Right kidney (tissue), 1 donor: ENCODE results near the gene KCNJ10.

Experiments used
- DNase-seq: peaks from one replicate; pipeline ENCODE4 v3.0.0-alpha.2; 2016

The KCNJ10 gene

DNA sequence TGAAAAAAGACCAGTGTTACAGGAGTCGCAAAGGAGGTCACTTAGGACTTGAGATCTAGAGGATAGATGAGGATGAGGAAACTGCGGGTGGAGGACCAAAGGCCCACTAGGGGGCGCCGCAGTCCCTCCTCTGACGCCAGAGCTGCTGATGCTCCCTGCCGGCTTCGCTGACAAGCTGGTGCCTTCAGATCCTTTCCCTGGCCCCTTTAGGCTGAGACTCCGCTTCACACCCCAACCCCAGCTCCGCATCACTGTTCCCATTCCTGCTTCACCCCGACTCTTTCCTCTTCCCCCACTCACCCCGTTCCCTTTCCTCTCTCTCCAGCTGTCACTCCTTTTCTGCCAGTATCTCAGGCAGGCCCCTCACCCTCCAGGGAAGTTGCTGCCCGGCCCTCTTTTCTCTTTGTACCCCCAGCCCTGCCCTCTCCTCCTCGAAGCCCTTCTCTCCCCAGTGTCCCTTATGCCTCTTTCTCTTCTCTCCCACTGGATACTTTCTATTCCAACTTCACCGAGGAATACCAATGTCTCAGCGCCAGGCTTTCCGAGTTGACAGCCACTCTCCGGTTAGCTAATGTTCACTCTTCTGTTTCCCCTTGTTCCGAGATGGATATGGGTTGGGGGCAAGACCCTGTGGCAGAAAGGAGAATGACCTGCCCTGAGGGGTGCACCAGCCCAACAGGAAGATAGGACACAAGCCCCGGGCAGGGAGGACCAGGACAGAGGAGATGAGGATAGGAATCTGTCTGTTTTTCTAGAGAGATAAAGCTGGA is 15.9 kb upstream of the KCNJ10 start:
- DNase-seq = peak; percentile 39

DNA sequence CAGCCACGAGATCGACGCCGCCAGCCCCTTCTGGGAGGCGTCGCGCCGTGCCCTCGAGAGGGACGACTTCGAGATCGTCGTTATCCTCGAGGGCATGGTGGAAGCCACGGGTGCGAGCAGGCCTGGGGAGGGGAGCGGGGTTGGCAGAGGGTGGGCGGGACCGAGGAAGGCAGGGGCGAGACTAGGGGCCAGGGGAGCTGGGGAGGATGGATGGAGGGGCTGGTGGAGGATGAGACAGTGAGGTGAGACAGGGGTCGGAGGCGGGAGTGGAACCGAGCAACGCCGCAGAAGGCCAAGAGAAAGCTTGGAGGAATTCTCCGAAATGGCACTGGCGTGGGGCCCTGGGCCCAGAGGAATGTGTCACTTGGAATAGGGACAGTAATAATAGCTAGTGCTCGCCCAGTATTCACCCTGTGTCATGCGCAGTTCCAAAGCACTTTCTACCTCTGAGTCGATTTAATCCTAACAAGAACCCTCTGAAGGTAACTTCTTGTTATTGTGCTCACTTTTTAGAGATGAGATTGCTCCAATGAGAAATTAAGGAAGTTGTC is 14.9 kb upstream of the KCNJ10 start:
- DNase-seq = no peak

DNA sequence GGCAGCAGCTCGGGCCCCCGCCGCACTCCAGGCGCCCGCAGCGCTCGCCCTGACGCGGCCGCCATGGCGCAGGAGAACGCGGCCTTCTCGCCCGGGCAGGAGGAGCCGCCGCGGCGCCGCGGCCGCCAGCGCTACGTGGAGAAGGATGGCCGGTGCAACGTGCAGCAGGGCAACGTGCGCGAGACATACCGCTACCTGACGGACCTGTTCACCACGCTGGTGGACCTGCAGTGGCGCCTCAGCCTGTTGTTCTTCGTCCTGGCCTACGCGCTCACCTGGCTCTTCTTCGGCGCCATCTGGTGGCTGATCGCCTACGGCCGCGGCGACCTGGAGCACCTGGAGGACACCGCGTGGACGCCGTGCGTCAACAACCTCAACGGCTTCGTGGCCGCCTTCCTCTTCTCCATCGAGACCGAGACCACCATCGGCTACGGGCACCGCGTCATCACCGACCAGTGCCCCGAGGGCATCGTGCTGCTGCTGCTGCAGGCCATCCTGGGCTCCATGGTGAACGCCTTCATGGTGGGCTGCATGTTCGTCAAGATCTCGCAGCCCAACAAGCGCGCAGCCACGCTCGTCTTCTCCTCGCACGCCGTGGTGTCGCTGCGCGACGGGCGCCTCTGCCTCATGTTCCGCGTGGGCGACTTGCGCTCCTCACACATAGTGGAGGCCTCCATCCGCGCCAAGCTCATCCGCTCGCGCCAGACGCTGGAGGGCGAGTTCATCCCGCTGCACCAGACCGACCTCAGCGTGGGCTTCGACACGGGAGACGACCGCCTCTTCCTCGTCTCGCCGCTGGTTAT is 14.2 kb upstream of the KCNJ10 start:
- DNase-seq = peak; percentile 89

DNA sequence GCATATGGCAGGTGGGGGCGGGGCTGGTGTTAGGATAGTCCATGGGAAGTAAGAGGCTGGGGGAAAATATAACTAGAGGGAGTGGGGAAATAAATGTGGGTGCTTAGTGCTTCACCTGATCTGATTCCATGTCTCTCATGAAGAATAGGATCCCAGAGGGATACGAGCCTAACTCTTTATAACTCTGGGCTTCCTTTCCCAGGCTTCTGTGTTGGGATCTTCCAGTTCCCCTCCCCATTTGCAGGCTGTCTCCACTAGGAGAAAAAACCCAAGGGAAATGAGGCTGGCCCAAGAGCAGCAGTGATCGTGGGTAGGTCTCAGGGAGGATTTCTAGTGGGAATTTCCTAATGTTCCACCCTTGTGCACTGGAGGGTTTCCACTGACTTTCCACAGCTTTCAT is 13.0 kb upstream of the KCNJ10 start:
- DNase-seq = no peak

DNA sequence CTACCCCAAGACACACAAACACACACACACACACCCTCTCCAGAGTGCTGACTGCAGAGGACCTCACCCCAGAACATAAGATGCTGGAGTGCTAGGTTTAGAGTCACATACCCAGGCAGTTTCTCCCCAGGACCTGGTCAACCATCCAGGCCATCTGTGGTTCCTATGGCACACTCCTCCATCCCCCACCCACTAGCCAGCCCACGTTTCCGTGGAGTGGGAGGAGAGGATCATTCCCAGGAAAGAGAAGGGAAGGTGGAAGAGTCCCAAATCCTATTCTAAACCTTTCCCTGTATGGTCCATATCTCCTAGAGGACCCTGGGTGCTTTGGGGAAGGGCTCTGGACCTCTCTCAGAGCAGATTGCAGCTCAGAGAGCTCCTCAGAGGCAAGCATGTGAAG is 12.5 kb upstream of the KCNJ10 start:
- no peak for DNase-seq

DNA sequence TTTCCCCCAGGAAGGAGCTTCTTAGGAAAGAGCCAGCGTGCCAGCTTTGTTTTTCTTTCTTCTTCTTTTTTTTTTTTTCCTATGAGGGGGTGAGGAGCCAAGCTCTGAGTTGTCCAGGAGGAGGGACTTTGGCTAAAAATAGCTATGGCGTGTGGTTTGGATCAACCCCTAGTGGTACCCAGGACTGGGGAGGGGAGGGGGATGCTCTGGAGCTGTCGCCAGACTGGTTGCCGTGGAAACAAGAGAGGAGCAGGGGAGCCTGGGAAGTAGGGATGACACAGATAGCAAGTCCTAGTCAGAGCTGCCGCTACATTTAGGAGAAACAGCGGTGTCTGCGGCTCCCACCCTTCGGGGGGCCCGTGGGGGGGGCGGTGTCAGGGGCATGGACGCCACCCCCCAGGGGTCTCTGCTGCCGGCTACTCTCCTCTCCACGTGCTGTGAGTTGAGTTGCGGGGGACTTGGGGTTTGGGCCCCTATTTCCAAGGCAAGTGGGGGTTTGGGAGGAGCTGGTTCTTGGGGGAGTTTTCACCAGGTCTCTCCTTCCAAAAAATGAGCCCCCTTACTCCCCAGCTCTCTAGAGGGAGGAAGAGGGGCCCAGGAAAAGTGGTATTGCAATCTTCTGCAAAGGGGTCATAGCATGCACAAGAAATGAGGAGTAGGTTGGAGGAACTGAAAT is 11.4 kb upstream of the KCNJ10 start, which contains the start of gene KCNJ9:
TSS of gene KCNJ9 (plus strand) at position 278 of the 676 bp plus-strand sequence. CDS start 2,493 bp downstream, outside the sequence.
- no peak for DNase-seq

- DNase-seq = no peak
Measured at GRCh38 chr1:160080381-160081100, 10.6 kb upstream of the KCNJ10 start.

DNA sequence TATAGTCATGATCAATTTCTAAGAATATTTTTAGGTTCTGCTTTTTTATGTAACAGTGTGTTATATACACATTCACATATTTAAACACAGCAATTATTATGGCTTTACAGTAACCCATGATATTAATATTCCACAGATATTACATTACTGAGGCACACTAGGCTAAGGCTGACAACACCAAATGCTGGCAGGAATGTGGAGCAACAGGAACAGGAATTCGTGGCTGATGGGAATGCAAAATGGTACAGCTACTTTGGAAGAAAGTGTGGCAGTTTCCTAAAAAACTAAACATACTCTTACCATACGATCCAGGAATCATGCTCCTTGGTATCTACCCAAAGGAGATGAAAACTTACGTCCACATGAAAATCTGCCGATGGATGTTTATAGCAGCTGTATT is 9.5 kb upstream of the KCNJ10 start:
- no peak for DNase-seq

- DNase-seq = no peak
Measured at GRCh38 chr1:160078512-160079195, 8.7 kb upstream of the KCNJ10 start.

GRCh38 chr1:160077486-160077885 is 7.5 kb upstream of the KCNJ10 start:
- no peak for DNase-seq

- DNase-seq = no peak
Measured at GRCh38 chr1:160076295-160076694, 6.3 kb upstream of the KCNJ10 start.

DNA sequence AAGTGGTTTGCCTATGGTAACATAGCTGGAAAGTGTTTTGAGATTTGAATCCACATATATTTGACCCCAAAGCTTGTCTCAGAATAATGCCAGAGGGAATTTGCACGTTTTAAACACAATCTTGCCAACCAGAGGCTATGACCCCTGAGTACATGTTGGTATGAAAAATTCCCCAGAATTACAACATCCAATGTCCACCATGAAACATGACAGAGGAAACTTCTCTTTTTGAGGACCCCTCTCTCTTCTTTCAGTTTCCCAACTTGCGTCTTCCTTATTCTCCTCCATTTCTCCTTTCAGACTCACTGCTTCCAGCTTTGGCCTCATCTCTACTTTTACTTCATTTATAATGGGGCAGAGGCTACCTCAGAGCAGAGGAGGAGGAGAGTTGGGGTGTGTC is 5.9 kb upstream of the KCNJ10 start:
- DNase-seq = no peak

DNA sequence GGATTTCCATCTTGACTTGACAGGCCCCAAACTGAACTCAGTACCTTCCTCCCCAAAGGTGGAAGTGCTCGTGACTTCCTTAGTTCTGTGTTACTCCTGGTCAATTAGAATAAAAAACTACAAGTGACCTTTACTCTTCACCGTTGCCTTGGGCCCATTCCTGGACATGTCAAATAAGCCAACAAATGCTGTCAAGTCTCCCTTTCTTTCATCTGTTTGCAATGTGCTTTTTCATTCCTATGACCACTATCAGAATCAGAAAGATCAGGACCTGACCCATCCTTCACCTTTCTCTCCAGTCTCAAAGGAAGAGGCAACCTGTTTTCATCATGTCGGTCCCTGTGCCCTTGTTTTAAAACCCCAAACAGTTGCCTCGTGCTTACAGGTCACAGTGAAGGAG is 4.9 kb upstream of the KCNJ10 start:
- no peak for DNase-seq

- DNase-seq = no peak
Measured at GRCh38 chr1:160071289-160071688, 1.3 kb upstream of the KCNJ10 start.

- DNase-seq = peak; percentile 82
Measured at GRCh38 chr1:160070243-160071163, 543 bp upstream of the KCNJ10 start.

- no peak for DNase-seq
Measured at GRCh38 chr1:160068225-160068624, 1.7 kb downstream of the KCNJ10 start.

DNA sequence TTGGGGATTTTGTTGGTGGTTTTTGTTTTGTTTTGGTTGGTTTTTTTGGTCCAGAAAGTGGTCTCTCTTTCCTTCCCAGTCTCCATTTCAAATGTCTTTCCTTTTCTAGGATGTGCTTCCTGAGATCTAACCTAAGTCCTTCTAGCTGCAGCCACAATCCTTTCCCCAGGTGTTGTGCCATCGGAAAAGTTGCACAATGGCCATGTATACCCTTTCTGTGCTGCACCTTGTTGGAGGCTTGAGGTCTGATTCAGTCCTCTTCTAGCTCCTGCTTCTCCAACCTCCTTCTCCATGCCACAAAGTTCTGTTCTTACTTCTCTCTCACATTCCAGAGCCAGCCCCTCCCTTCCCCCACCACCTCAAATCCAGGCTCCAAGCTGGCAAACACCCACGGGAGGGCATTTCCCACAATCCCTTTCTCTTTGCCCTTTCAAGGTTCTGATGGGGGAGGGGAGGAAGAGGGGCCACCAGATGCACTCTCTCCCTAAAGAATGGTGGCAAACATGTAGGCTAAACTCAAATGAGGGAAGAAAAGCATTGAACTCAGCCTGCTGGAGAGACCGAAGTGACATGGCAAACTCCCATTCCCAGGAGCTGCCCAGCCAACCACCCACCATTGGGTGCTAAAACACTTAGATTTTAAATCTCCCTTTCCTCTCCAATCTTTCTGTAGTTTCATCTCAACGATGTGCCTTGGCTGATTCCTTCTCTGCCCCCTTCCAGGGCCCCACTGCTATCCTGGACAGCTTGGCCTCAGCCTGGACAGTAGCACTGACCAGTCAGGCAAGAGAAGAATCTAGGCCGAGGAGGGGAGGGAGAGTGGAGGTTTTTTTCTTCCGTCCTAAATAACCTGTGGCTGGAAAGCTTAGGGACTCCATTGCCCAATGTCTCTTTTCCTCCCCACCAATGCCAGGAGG is 2.9 kb downstream of the KCNJ10 start:
- DNase-seq = no peak

DNA sequence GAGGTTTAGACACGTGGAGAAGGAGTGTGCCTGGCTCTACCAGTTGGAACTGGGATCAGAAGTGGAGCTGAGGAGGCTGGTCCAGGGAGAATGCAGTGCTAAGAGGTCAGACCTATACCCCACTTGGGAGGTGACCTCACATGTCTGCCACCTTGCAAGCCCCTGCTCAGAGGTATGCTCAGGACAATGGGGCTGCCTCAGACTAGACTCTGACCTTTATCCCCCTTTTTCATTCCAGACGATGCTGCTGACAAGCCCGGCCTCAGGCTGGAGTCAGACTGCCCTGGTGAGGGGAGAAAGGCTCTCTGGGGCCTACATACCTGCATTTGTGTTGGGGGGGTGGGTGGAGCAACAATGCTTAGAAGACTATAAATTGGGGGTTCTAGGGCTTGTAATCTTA is 5.2 kb downstream of the KCNJ10 start:
- no peak for DNase-seq

- no peak for DNase-seq
Measured at GRCh38 chr1:160064164-160064563, 5.8 kb downstream of the KCNJ10 start.
